Gastroesophageal sphincter (tissue), 4 donors: ENCODE results near the gene UST. TPM values are rescaled to one million over a fixed set of nuclear protein-coding genes. Genes with fewer than 3 reads are reported as not detected.
"Not testable (repeated sequence)": the region's sequence is repeated elsewhere in the genome, so short reads cannot be mapped to it uniquely, and the experiment has no call there.

Experiments used
- ATAC-seq: fragments of 150-250 bp; one replicate; pipeline ENCODE4 v1.9.1; 2016; ENCODE audit warnings: mild to moderate bottlenecking, moderate library complexity
- H3K27ac ChIP-seq, 4 donors: fragments of 200-600 bp; sonication (generic) in 3 of 4; 1 replicate in 3 of 4; 2 replicates in 1 of 4; pipeline ENCODE4 v1.5.1; 2016 to 2019
- H3K27me3 ChIP-seq: fragments of 200-600 bp; sonication (generic); one replicate; pipeline ENCODE4 v1.5.1; 2019
- H3K36me3 ChIP-seq, 2 donors: fragments of 200-600 bp; sonication (generic); one replicate each; pipeline ENCODE4 v1.5.1; 2019; ENCODE audit warnings: control low read depth in 1 of 2
- H3K4me1 ChIP-seq, 3 donors: fragments of 200-600 bp; sonication (generic); 1 replicate in 2 of 3; 2 replicates in 1 of 3; pipeline ENCODE4 v1.5.1; 2016 to 2019; ENCODE audit warnings: control low read depth in 2 of 3
- H3K4me3 ChIP-seq, 2 donors: fragments of 200-600 bp; sonication (generic); one replicate each; pipeline ENCODE4 v1.5.1; 2019; ENCODE audit warnings: mild to moderate bottlenecking in 1 of 2, moderate library complexity in 1 of 2
- H3K9me3 ChIP-seq, 3 donors: fragments of 200-600 bp; sonication (generic); one replicate each; pipeline ENCODE4 v1.5.1; 2017 to 2019; ENCODE audit warnings: control low read depth in 2 of 3
- CTCF ChIP-seq, 4 experiments: fragments of 200-600 bp in 2 of 4; fragments of 450-650 bp in 2 of 4; sonication (generic) in 1 of 4; IDR thresholded peaks; one replicate each; pipeline ENCODE4 v1.5.1; 2017 to 2019; ENCODE audit warnings: antibody characterized with exemption in 4 of 4, mild to moderate bottlenecking in 2 of 4, moderate library complexity in 2 of 4
- EP300 ChIP-seq: sonication (generic); formaldehyde crosslinking; IDR thresholded peaks from one replicate; pipeline ENCODE4 v1.6.1; 2017; ENCODE audit warnings: antibody characterized with exemption, mild to moderate bottlenecking
- POLR2A ChIP-seq, 2 donors: fragments of 450-650 bp; IDR thresholded peaks; one replicate each; pipeline ENCODE4 v1.6.1; 2017; ENCODE audit warnings: antibody characterized with exemption in 2 of 2, mild to moderate bottlenecking in 2 of 2, moderate library complexity in 1 of 2
- POLR2AphosphoS5 ChIP-seq: sonication (generic); formaldehyde crosslinking; IDR thresholded peaks from one replicate; pipeline ENCODE4 v1.6.1; 2017; ENCODE audit warnings: antibody characterized with exemption
- WGBS, 2 donors: methylation state at CpG; one replicate each; pipeline ENCODE4 v1.1.5; 2018; ENCODE audit warnings: low coverage in 1 of 2; 5-methylcytosine and 5-hydroxymethylcytosine counted together
- total RNA-seq, 4 donors: library from RNA; depleted of rRNA; stranded (reverse); fragments of >200 nt; gene quantifications; one replicate each; pipeline ENCODE4 v1.1.0, GENCODE V29; 2016

UST gene
- total RNA-seq, 4 donors from 2014 or later = 17.4 to 48.1 (median 32.4) TPM

DNA sequence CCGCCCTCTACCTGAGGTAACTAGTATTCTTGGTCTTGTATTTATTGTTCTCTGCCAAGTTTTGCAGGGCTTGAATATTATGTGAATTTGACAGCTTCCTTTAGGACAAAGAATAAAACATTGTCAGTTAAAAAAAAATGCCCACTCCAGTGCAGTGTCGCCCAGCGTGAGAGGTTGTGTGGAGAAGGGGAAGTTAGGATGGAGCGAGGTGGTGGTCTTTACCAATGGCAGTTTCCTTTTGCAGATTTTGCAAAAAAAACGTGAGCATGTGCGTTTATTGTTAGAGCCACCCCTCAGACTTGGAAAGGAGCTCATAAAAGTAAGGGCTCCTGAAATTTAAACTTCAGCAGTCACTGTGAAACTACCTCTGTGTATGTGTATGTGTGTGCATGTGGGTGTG, 28.3 kb downstream of the UST start:
- Histone ChIP-seq H3K4me3 (no peak overlapping the region), H3K27ac (no peak overlapping the region), H3K36me3 (no peaks in the 10 kb centered on the region), H3K9me3 (no peaks in the 10 kb centered on the region), H3K4me1 (peaks cover 0 to 24% (median 0%) of the 10 kb centered on the region in 3 donors), H3K27me3 (no peaks in the 10 kb centered on the region)
- 71 to 75% methylated on average over 3 to 6 of the region's 6 CpGs for WGBS, 2 donors
- ATAC-seq = no peak
- TF ChIP-seq POLR2AphosphoS5 (no peak), POLR2A (IDR thresholded peaks at IDR 0.05) (no peak), CTCF (IDR thresholded peaks at IDR 0.05) (no peak), EP300 (no peak)

DNA sequence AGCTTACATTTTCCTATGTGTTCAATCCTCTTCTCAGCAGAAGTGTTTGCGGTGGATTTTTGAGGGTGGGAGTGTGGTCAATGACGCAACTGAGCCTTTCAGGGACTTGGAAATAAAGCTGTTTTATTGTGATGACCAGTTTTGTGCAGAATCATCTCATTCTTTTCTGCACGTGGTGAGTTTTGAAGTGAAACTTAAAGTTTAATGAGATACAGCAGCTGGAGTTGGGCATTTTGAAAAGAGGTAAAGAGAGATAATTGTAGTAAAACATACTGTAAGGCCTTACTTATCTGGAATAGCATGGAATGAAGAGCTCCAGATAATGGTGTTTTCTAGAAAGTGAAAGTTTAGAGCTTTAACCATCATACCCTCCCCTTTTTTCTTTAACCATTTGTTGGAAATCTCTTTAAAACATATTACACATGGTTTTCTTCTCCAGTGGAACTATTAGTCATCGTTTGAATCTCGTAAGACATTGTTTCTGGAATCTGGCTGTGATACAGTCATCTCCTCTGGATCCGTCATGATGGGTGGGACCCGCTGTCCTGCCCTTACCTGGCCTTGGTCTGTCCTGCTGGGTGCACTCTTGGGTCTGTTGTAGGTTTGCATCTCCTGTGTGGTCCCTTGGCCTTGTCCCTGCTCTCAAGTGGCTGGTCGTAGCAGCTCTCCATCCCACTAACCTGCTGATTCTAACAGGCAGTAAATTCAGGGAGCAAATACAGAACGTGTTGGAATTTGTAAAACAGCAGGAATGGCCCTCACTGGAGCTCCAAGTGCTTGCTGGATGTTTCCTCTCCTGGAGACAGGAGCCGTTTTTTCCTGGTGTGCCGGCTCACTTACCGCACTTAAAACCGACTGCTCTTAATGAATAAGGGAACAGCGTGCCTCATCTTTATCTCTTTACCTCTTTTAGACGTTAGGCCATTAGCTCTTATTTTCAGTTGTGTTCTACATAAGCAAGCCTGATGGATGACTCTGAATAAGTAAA, 29.8 kb downstream of the UST start:
- TF ChIP-seq POLR2AphosphoS5 (peak; percentile 23), POLR2A (IDR thresholded peaks at IDR 0.05) (no peak)
- H3K27me3 ChIP-seq = no peaks in the 10 kb centered on the region
- no peak overlapping the region for H3K4me3 ChIP-seq
- peak overlapping the region in 1 of 4 donors; percentile 0 for H3K27ac ChIP-seq
- no peaks in the 10 kb centered on the region for H3K36me3 ChIP-seq
- H3K9me3 ChIP-seq = no peaks in the 10 kb centered on the region
- 45 to 71% methylated on average over 12 to 14 of the region's 15 CpGs for WGBS, 2 donors
- H3K4me1 ChIP-seq = peaks cover 0 to 27% (median 0%) of the 10 kb centered on the region in 3 donors
- ATAC-seq = peak; percentile 60

GRCh38 chr6:148779142-148779562, 32.3 kb downstream of the UST start:
- Histone ChIP-seq H3K36me3 (no peaks in the 10 kb centered on the region), H3K4me3 (no peak overlapping the region), H3K27ac (no peak overlapping the region), H3K9me3 (no peaks in the 10 kb centered on the region), H3K27me3 (no peaks in the 10 kb centered on the region), H3K4me1 (peaks cover 0 to 30% (median 0%) of the 10 kb centered on the region in 3 donors)
- TF ChIP-seq EP300 (no peak), CTCF (IDR thresholded peaks at IDR 0.05) (no peak), POLR2A (IDR thresholded peaks at IDR 0.05) (no peak), POLR2AphosphoS5 (no peak)
- ATAC-seq = no peak
- WGBS, 2 donors = 89 to 90% methylated on average over 6 of the region's 6 CpGs

- H3K9me3 ChIP-seq, H3K36me3 ChIP-seq, H3K27me3 ChIP-seq, H3K4me3 ChIP-seq, ATAC-seq, H3K27ac ChIP-seq: not testable (repeated sequence)
- H3K4me1 ChIP-seq = peaks cover 0 to 30% (median 0%) of the 10 kb centered on the region in 3 donors
- 100% methylated on average over 1 of the region's 1 CpG; no CpG with 5 or more reads in 1 of the 2 donors for WGBS, 2 donors
Measured at GRCh38 chr6:148780423-148780822, 33.6 kb downstream of the UST start.

- Histone ChIP-seq H3K27me3 (no peaks in the 10 kb centered on the region), H3K9me3 (no peaks in the 10 kb centered on the region), H3K4me1 (peaks cover 0 to 28% (median 0%) of the 10 kb centered on the region in 3 donors), H3K27ac (no peak overlapping the region), H3K4me3 (no peak overlapping the region), H3K36me3 (no peaks in the 10 kb centered on the region)
- 82 to 98% methylated on average over 5 to 7 of the region's 7 CpGs for WGBS, 2 donors
- ATAC-seq = no peak
- TF ChIP-seq POLR2A (IDR thresholded peaks at IDR 0.05) = no peak
- TF ChIP-seq EP300 = no peak
- no peak for TF ChIP-seq CTCF (IDR thresholded peaks at IDR 0.05)
- TF ChIP-seq POLR2AphosphoS5 = no peak
Measured at GRCh38 chr6:148780918-148781436, 34.1 kb downstream of the UST start.

DNA sequence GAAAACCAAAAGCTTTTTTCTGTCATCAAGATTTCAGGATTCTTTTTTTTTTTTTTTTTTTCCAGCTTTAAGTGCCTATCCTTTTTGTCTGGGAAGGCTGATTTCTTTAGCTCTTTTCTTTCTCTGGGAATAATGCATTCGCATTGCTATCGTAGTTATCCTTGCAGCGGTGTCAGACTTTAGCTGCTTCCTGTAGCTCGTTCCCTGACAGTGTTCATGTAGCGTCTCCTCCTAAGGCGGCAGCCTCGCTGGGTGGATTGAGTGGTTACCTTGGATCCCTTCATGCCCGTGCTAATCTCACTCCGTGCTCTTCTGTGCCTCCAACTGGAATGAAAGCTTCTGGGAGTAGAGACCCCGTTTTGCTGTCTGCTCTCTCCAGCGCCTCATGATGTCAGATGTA, 43.1 kb downstream of the UST start:
- Histone ChIP-seq H3K4me3 (no peak overlapping the region), H3K27ac (no peak overlapping the region), H3K27me3 (no peaks in the 10 kb centered on the region), H3K9me3 (peaks cover 0 to 3% (median 0%) of the 10 kb centered on the region in 3 donors), H3K36me3 (no peaks in the 10 kb centered on the region), H3K4me1 (no peaks in the 10 kb centered on the region)
- ATAC-seq = no peak
- TF ChIP-seq POLR2A (IDR thresholded peaks at IDR 0.05) (no peak), CTCF (IDR thresholded peaks at IDR 0.05) (no peak), EP300 (no peak), POLR2AphosphoS5 (no peak)
- 72 to 77% methylated on average over 8 of the region's 11 CpGs for WGBS, 2 donors
